Prostate gland (tissue), 2 donors: Measurements from ENCODE around the gene DRC3. TPM values are rescaled to one million over a fixed set of nuclear protein-coding genes. Genes with fewer than 3 reads are reported as not detected.

ENCODE experiments used
- DNase-seq: peaks from one replicate; pipeline ENCODE4 v3.0.0-alpha.2; 2019; ENCODE audit warnings: low spot score
- H3K27ac ChIP-seq, 2 donors: fragments of 200-600 bp; sonication (generic); 2 replicates each; pipeline ENCODE4 v1.5.1; 2017 to 2019
- H3K27me3 ChIP-seq: fragments of 200-600 bp; sonication (generic); replicated peaks from 2 replicates; pipeline ENCODE4 v1.5.1; 2019; ENCODE audit not compliant: insufficient read depth
- H3K36me3 ChIP-seq, 2 donors: fragments of 200-600 bp; sonication (generic); 1 replicate in 1 of 2; 2 replicates in 1 of 2; pipeline versions ENCODE4 v1.5.1 to v1.8.1; 2017 to 2019
- H3K4me1 ChIP-seq: fragments of 200-600 bp; sonication (generic); replicated peaks from 2 replicates; pipeline ENCODE4 v1.5.1; 2019
- H3K4me3 ChIP-seq, 2 donors: fragments of 200-600 bp; sonication (generic); 2 replicates each; pipeline ENCODE4 v1.5.1; 2017 to 2019
- H3K9me3 ChIP-seq: fragments of 200-600 bp; sonication (generic); 2 replicates; pipeline ENCODE4 v1.5.1; 2017
- CTCF ChIP-seq, 4 experiments: fragments of 200-600 bp in 2 of 4; fragments of 450-650 bp in 2 of 4; sonication (generic) in 2 of 4; IDR thresholded peaks; 1 replicate in 3 of 4; 2 replicates in 1 of 4; pipeline ENCODE4 v1.5.1; 2016 to 2019; ENCODE audit warnings: antibody characterized with exemption in 4 of 4, mild to moderate bottlenecking in 2 of 4, moderate library complexity in 2 of 4
- POLR2A ChIP-seq: fragments of 450-650 bp; IDR thresholded peaks from one replicate; pipeline ENCODE4 v1.6.1; 2016; ENCODE audit warnings: antibody characterized with exemption, mild to moderate bottlenecking
- POLR2AphosphoS5 ChIP-seq: sonication (generic); formaldehyde crosslinking; IDR thresholded peaks from one replicate; pipeline ENCODE4 v1.6.1; 2017; ENCODE audit warnings: antibody characterized with exemption
- WGBS: methylation state at CpG from one replicate; pipeline ENCODE4 v1.1.5; 2018; 5-methylcytosine and 5-hydroxymethylcytosine counted together
- intact Hi-C: fragments of 100-400 bp; cut with DNase I; formaldehyde crosslinking; loops from one replicate; pipeline ENCODE4 v1.14.2; 2022
- total RNA-seq, 2 donors: library from RNA; depleted of rRNA; stranded (reverse); fragments of >200 nt; gene quantifications; one replicate each; pipeline ENCODE4 v1.1.0, GENCODE V29; 2016

Gene DRC3
- total RNA-seq, 2 donors from 2014 or later: 4.5 to 10.0 TPM

- 82% methylated on average over 9 of the region's 9 CpGs for WGBS
- Histone ChIP-seq H3K27me3 (no peaks in the 10 kb centered on the region), H3K9me3 (no peaks in the 10 kb centered on the region), H3K27ac (no peak overlapping the region), H3K4me1 (no peaks in the 10 kb centered on the region), H3K4me3 (no peak overlapping the region), H3K36me3 (no peaks in the 10 kb centered on the region)
- intact Hi-C loops: no loop called here
- TF ChIP-seq POLR2A (no peak), CTCF (IDR thresholded peaks at IDR 0.05) (no peak), POLR2AphosphoS5 (no peak)
- no peak for DNase-seq
Measured at GRCh38 chr17:18004884-18005305, 32.2 kb downstream of the DRC3 start.

GRCh38 chr17:18005496-18005895 lies 32.8 kb downstream of the DRC3 start:
- 90% methylated on average over 3 of the region's 3 CpGs for WGBS
- Histone ChIP-seq H3K27me3 (no peaks in the 10 kb centered on the region), H3K4me1 (no peaks in the 10 kb centered on the region), H3K4me3 (no peak overlapping the region), H3K9me3 (no peaks in the 10 kb centered on the region), H3K27ac (no peak overlapping the region), H3K36me3 (no peaks in the 10 kb centered on the region)
- intact Hi-C loops: no loop called here
- DNase-seq: no peak
- no peak for TF ChIP-seq POLR2AphosphoS5
- no peak for TF ChIP-seq CTCF (IDR thresholded peaks at IDR 0.05)
- TF ChIP-seq POLR2A: no peak

GRCh38 chr17:18006495-18007239 lies 34.0 kb downstream of the DRC3 start:
- Histone ChIP-seq H3K4me1 (no peaks in the 10 kb centered on the region), H3K36me3 (no peaks in the 10 kb centered on the region), H3K9me3 (no peaks in the 10 kb centered on the region), H3K27me3 (no peaks in the 10 kb centered on the region), H3K27ac (no peak overlapping the region), H3K4me3 (no peak overlapping the region)
- TF ChIP-seq POLR2A (no peak), POLR2AphosphoS5 (no peak), CTCF (IDR thresholded peaks at IDR 0.05) (no peak)
- no peak for DNase-seq
- intact Hi-C loops: no loop called here
- WGBS: 75% methylated on average over 13 of the region's 31 CpGs

GRCh38 chr17:18008496-18009268 lies 36.0 kb downstream of the DRC3 start:
- Histone ChIP-seq H3K27ac (no peak overlapping the region), H3K4me3 (no peak overlapping the region), H3K27me3 (no peaks in the 10 kb centered on the region), H3K9me3 (no peaks in the 10 kb centered on the region), H3K36me3 (no peaks in the 10 kb centered on the region), H3K4me1 (no peaks in the 10 kb centered on the region)
- DNase-seq: no peak
- intact Hi-C loops: no loop called here
- WGBS: 89% methylated on average over 5 of the region's 5 CpGs
- TF ChIP-seq POLR2A: no peak
- no peak for TF ChIP-seq CTCF (IDR thresholded peaks at IDR 0.05)
- no peak for TF ChIP-seq POLR2AphosphoS5
